B cell (primary cell): ENCODE results near the gene RNFT2. TPM values are rescaled to one million over a fixed set of nuclear protein-coding genes. Genes with fewer than 3 reads are reported as not detected.

Experiments
- ATAC-seq: fragments of 200-7000 bp; cut with Tn5 transposase; one replicate; pipeline ENCODE4 v1.10.0; 2021; ENCODE audit warnings: low read depth, mild to moderate bottlenecking, moderate number of reproducible peaks, moderate library complexity
- CTCF ChIA-PET: fragments of 350-600 bp; sonication (Branson Sonifier 250); formaldehyde crosslinking; loops from one replicate; lab custom pipeline; 2021; ENCODE audit warnings: antibody characterized with exemption, inconsistent platforms; lab: Charles Lee
- POLR2A ChIA-PET: fragments of 350-600 bp; sonication (Branson Sonifier 250); formaldehyde crosslinking; loops from one replicate; lab custom pipeline; 2021; ENCODE audit warnings: antibody characterized with exemption; lab: Charles Lee
- DNase-seq: peaks from one replicate; pipeline ENCODE4 v3.0.0; 2013
- H2AFZ ChIP-seq: 2 replicates; pipeline ENCODE4 v1.6.1; 2012; ENCODE audit warnings: mild to moderate bottlenecking, low read depth, low read length; ENCODE audit not compliant: insufficient read depth, poor library complexity, severe bottlenecking
- H3K27ac ChIP-seq, 2 donors: 1 replicate in 1 of 2; 2 replicates in 1 of 2; pipeline ENCODE4 v1.5.1; 2012 to 2013; ENCODE audit warnings: low read length in 2 of 2, mild to moderate bottlenecking in 2 of 2, moderate library complexity in 1 of 2
- H3K27me3 ChIP-seq, 4 experiments: fragments of 200-600 bp in 1 of 4; sonication (generic) in 1 of 4; replicated peaks in 1 of 4; 1 replicate in 2 of 4; 2 replicates in 2 of 4; pipeline versions ENCODE4 v1.6.1 to v1.7.0; 2013 to 2016; ENCODE audit warnings: low read length in 3 of 4, mild to moderate bottlenecking in 2 of 4, mixed read lengths in 1 of 4, moderate library complexity in 1 of 4; ENCODE audit not compliant: insufficient read depth in 4 of 4, control insufficient read depth in 3 of 4; ENCODE audit errors: control extremely low read depth in 1 of 4
- H3K36me3 ChIP-seq, 2 experiments: replicated peaks in 1 of 2; 1 replicate in 1 of 2; 2 replicates in 1 of 2; pipeline versions ENCODE4 v1.6.1 to v1.7.1; 2013; ENCODE audit warnings: low read length in 1 of 2; ENCODE audit not compliant: insufficient read depth in 2 of 2, control insufficient read depth in 1 of 2; ENCODE audit errors: control extremely low read depth in 1 of 2, extremely low read depth in 1 of 2
- H3K4me1 ChIP-seq, 2 donors: fragments of 200-600 bp in 1 of 2; sonication (generic) in 1 of 2; 1 replicate in 1 of 2; 2 replicates in 1 of 2; pipeline versions ENCODE4 v1.5.1 to v1.6.1; 2013 to 2017; ENCODE audit warnings: low read length in 2 of 2; ENCODE audit not compliant: control insufficient read depth in 2 of 2, insufficient read depth in 2 of 2
- H3K4me2 ChIP-seq: replicated peaks from 2 replicates; pipeline ENCODE3; 2012; ENCODE audit warnings: mild to moderate bottlenecking, low read depth, low read length; ENCODE audit not compliant: poor library complexity, severe bottlenecking
- H3K4me3 ChIP-seq, 5 experiments: fragments of 200-600 bp in 1 of 5; sonication (generic) in 1 of 5; 1 replicate in 3 of 5; 2 replicates in 2 of 5; pipeline versions ENCODE4 v1.5.1 to v1.7.0; 2011 to 2016; ENCODE audit warnings: low read length in 4 of 5, mild to moderate bottlenecking in 4 of 5, low read depth in 2 of 5, control low read depth in 1 of 5, moderate library complexity in 1 of 5; ENCODE audit not compliant: insufficient read depth in 1 of 5; ENCODE audit errors: control extremely low read depth in 1 of 5, extremely low read depth in 1 of 5
- H3K79me2 ChIP-seq: fragments of 200-600 bp; sonication (generic); one replicate; pipeline ENCODE4 v1.6.0; 2016; ENCODE audit warnings: low read length; ENCODE audit not compliant: control insufficient read depth, insufficient read depth
- H3K9ac ChIP-seq: fragments of 200-600 bp; sonication (generic); 2 replicates; pipeline ENCODE4 v1.6.1; 2017; ENCODE audit warnings: mild to moderate bottlenecking, low read length, moderate library complexity
- H3K9me3 ChIP-seq, 3 donors: one replicate each; pipeline versions ENCODE4 v1.6.1 to v1.7.1; 2013; ENCODE audit warnings: low read length in 2 of 3; ENCODE audit not compliant: control insufficient read depth in 2 of 3, insufficient read depth in 1 of 3; ENCODE audit errors: control extremely low read depth in 1 of 3
- H4K20me1 ChIP-seq: 2 replicates; pipeline ENCODE4 v1.6.0; 2012; ENCODE audit warnings: mild to moderate bottlenecking, low read length; ENCODE audit not compliant: insufficient read depth, control insufficient read depth, poor library complexity, severe bottlenecking
- H3K27ac Mint-ChIP-seq: one replicate; pipeline ENCODE4 v1.8.0; 2021; ENCODE audit warnings: mixed read lengths
- H3K27me3 Mint-ChIP-seq: one replicate; pipeline ENCODE4 v1.8.0; 2021; ENCODE audit warnings: mixed read lengths
- H3K4me1 Mint-ChIP-seq: one replicate; pipeline ENCODE4 v1.8.0; 2021; ENCODE audit warnings: mixed read lengths
- H3K4me3 Mint-ChIP-seq: one replicate; pipeline ENCODE4 v1.8.0; 2021; ENCODE audit warnings: mixed read lengths
- H3K9me3 Mint-ChIP-seq: one replicate; pipeline ENCODE4 v1.8.0; 2022; ENCODE audit warnings: mixed read lengths; ENCODE audit not compliant: insufficient read depth
- EZH2 ChIP-seq: IDR thresholded peaks from 2 replicates; pipeline ENCODE4 v1.6.1; 2012; ENCODE audit warnings: borderline replicate concordance, low read depth, mild to moderate bottlenecking, moderate library complexity, low read length; ENCODE audit not compliant: insufficient read depth, poor library complexity, severe bottlenecking
- WGBS: methylation state at CpG from one replicate; pipeline ENCODE4 v1.1.5; 2013; ENCODE audit warnings: missing lambda C conversion rate; ENCODE audit not compliant: insufficient coverage; 5-methylcytosine and 5-hydroxymethylcytosine counted together
- intact Hi-C: fragments of 100-400 bp; cut with micrococcal nuclease; formaldehyde crosslinking; loops from one replicate; pipeline ENCODE4 v1.10.0; 2022
- polyA plus RNA-seq: library from polyadenylated mRNA; depleted of rRNA; stranded (reverse); fragments of >200 nt; gene quantifications from 2 replicates; pipeline ENCODE4 v1.2.3, GENCODE V29; 2012
- total RNA-seq, 2 donors: library from RNA; stranded (reverse); fragments of 120-200 nt in 1 of 2; gene quantifications; 1 replicate in 1 of 2; 2 replicates in 1 of 2; pipeline versions ENCODE4 v1.2.3 to v1.2.4, GENCODE V29; 2013 to 2022
- TF ChIP-seq, protein P1 (sequence below): fragments of 200-600 bp; IDR thresholded peaks from one replicate; pipeline ENCODE4 v1.8.0; 2022; ENCODE audit warnings: antibody characterized with exemption, mild to moderate bottlenecking

The RNFT2 gene
- total and polyA plus RNA-seq, 2 donors (not counting 1 experiment from before 2014, with no cell fraction given) = 5.2 to 18.2 TPM

GRCh38 chr12:116695464-116695725 lies 42.7 kb upstream of the RNFT2 start:
- Mint-ChIP-seq H3K27me3 (peaks cover 41% of the 10 kb centered on the region), H3K9me3 (no peaks in the 10 kb centered on the region), H3K4me3 (peak overlapping the region; percentile 86), H3K4me1 (peaks cover 40% of the 10 kb centered on the region), H3K27ac (no peak overlapping the region)
- DNase-seq = no peak
- H3K4me2 ChIP-seq = peak overlapping the region; percentile 80
- H3K4me3 ChIP-seq = peak overlapping the region in 2 of 5 experiments; percentile 10 to 37
- peaks cover 39 to 42% of the 10 kb centered on the region in 2 donors for H3K4me1 ChIP-seq
- H3K27me3 ChIP-seq = peaks cover 0 to 43% (median 18%) of the 10 kb centered on the region in 4 experiments
- no peaks in the 10 kb centered on the region for H4K20me1 ChIP-seq
- no peaks in the 10 kb centered on the region for H3K36me3 ChIP-seq
- ATAC-seq = no peak
- H3K27ac ChIP-seq = no peak overlapping the region
- intact Hi-C loops = no loop called here
- ChIA-PET CTCF (interaction anchor here (3.5 kb wide), 1 partner anchor 9 kb away, joined by 12 read pairs; no protein-coding TSS in a partner anchor), POLR2A (no interaction called here)
- H2AFZ ChIP-seq = peak overlapping the region; percentile 4
- TF ChIP-seq, protein P1, sequence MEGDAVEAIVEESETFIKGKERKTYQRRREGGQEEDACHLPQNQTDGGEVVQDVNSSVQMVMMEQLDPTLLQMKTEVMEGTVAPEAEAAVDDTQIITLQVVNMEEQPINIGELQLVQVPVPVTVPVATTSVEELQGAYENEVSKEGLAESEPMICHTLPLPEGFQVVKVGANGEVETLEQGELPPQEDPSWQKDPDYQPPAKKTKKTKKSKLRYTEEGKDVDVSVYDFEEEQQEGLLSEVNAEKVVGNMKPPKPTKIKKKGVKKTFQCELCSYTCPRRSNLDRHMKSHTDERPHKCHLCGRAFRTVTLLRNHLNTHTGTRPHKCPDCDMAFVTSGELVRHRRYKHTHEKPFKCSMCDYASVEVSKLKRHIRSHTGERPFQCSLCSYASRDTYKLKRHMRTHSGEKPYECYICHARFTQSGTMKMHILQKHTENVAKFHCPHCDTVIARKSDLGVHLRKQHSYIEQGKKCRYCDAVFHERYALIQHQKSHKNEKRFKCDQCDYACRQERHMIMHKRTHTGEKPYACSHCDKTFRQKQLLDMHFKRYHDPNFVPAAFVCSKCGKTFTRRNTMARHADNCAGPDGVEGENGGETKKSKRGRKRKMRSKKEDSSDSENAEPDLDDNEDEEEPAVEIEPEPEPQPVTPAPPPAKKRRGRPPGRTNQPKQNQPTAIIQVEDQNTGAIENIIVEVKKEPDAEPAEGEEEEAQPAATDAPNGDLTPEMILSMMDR = no peak
- no peak for TF ChIP-seq EZH2
- H3K9me3 ChIP-seq = peaks cover 0 to 3% (median 0%) of the 10 kb centered on the region in 3 donors
- H3K79me2 ChIP-seq = no peaks in the 10 kb centered on the region
- H3K9ac ChIP-seq = peak overlapping the region; percentile 42
- 0% methylated on average over 2 of the region's 3 CpGs for WGBS

GRCh38 chr12:116697305-116697704 lies 40.8 kb upstream of the RNFT2 start:
- TF ChIP-seq, protein P1 = no peak
- no peak for TF ChIP-seq EZH2
- H4K20me1 ChIP-seq = no peaks in the 10 kb centered on the region
- intact Hi-C loops = no loop called here
- ChIA-PET POLR2A (no interaction called here), CTCF (interaction anchor here (0.6 to 1.5 kb wide), 3 partner anchors 10 to 699 kb away, joined by 3 read pairs; no protein-coding TSS in a partner anchor)
- no peak for ATAC-seq
- H3K4me1 ChIP-seq = peaks cover 39 to 42% of the 10 kb centered on the region in 2 donors
- no peaks in the 10 kb centered on the region for H3K79me2 ChIP-seq
- no peak overlapping the region for H3K9ac ChIP-seq
- Mint-ChIP-seq H3K4me3 (no peak overlapping the region), H3K9me3 (no peaks in the 10 kb centered on the region), H3K27me3 (peaks cover 36% of the 10 kb centered on the region), H3K27ac (no peak overlapping the region), H3K4me1 (peaks cover 38% of the 10 kb centered on the region)
- H3K4me3 ChIP-seq = no peak overlapping the region
- DNase-seq = peak; percentile 15
- no peak overlapping the region for H2AFZ ChIP-seq
- H3K27me3 ChIP-seq = peaks cover 0 to 36% (median 18%) of the 10 kb centered on the region in 4 experiments
- peaks cover 0 to 3% (median 0%) of the 10 kb centered on the region in 3 donors for H3K9me3 ChIP-seq
- no peak overlapping the region for H3K4me2 ChIP-seq
- no peak overlapping the region for H3K27ac ChIP-seq
- no peaks in the 10 kb centered on the region for H3K36me3 ChIP-seq
- WGBS = 71% methylated on average over 5 of the region's 7 CpGs
